HepG2 (cell line): Measurements from ENCODE around the gene RNF6.

Experiments used
- POLR2A ChIP-seq, 2 experiments: IDR thresholded peaks; 2 replicates each; pipeline ENCODE4 v1.6.1; 2011; ENCODE audit warnings: low read depth in 2 of 2, low read length in 2 of 2, mild to moderate bottlenecking in 1 of 2, moderate library complexity in 1 of 2; ENCODE audit not compliant: insufficient read depth in 1 of 2
- ZBTB8A ChIP-seq: sonication (generic); formaldehyde crosslinking; IDR thresholded peaks from 2 replicates; pipeline ENCODE4 v1.4.0; 2020; ENCODE audit warnings: mild to moderate bottlenecking, low read depth, missing genetic modification reagents, borderline replicate concordance
- ZNF17 ChIP-seq: sonication (generic); formaldehyde crosslinking; IDR thresholded peaks from 2 replicates; pipeline ENCODE4 v1.5.0; 2020; ENCODE audit warnings: mild to moderate bottlenecking, missing genetic modification reagents

GRCh38 chr13:26254583-26255111 is 32.5 kb upstream of the RNF6 start:
- TF ChIP-seq POLR2A (IDR thresholded peaks at IDR 0.05; ENCODE audit: insufficient read depth in 1 of 2, low read depth in 2 of 2, low read length in 2 of 2) = no peak
- TF ChIP-seq ZBTB8A (CRISPR knock-in tag) = no peak
- no peak for TF ChIP-seq ZNF17 (CRISPR knock-in tag)
